ENCODE results near the gene TMEM185B. TPM values are rescaled to one million over a fixed set of nuclear protein-coding genes. Genes with fewer than 3 reads are reported as not detected.

TMEM185B gene
- total and polyA plus RNA-seq, 2 of the 4 experiments (the other 2 are of a cell fraction), result 17.7 to 26.1 TPM

- no TSS peak for BruUV-seq (replicated peaks)
- no peak overlapping the region for H3K4ac ChIP-seq (ENCODE audit: low read depth, low read length)
- CTCF ChIA-PET, result no interaction called here
- no peak overlapping the region for H3K14ac ChIP-seq (replicated peaks; ENCODE audit: low read depth, low read length)
- intact Hi-C loops (cut with micrococcal nuclease), result no loop called here
- H3K4me2 ChIP-seq (ENCODE audit: low read depth, low read length), result no peak overlapping the region
- H3K9me1 ChIP-seq (ENCODE audit: insufficient read depth, low read length), result no peaks in the 10 kb centered on the region
- H3K36me3 ChIP-seq (ENCODE audit: control insufficient read depth, insufficient read depth, low read length), result no peaks in the 10 kb centered on the region
- WGBS, 2 experiments (ENCODE audit: extremely low coverage in 2 of 2, insufficient read length in 1 of 2), result no CpG with 5 or more reads among the region's 4 CpGs
- no peak overlapping the region for H3K23ac ChIP-seq (ENCODE audit: low read depth, low read length)
- POLR2A ChIA-PET (ENCODE audit: unreplicated experiment), result interaction anchor here (0.6 kb wide), 2 partner anchors 9 to 698 kb away, joined by 3 to 7 read pairs; partner anchors contain the start of gene TMEM185B
- no peaks in the 10 kb centered on the region for H3K9me3 ChIP-seq (ENCODE audit: control insufficient read depth, insufficient read depth, low read length)
- H4K20me1 ChIP-seq (ENCODE audit: insufficient read depth, low read length), result no peaks in the 10 kb centered on the region; the same call in 1 of the 2 replicates
- H4K91ac ChIP-seq (ENCODE audit: insufficient read depth, low read depth, low read length), result no peak overlapping the region
- H3K79me1 ChIP-seq (ENCODE audit: low read depth in 1 of 2, low read length in 2 of 2), result no peaks in the 10 kb centered on the region
- no peak overlapping the region for H2BK15ac ChIP-seq (ENCODE audit: low read depth, low read length)
- no peak overlapping the region for H3K9ac ChIP-seq (ENCODE audit: low read depth, low read length)
- no peak overlapping the region for H2AK5ac ChIP-seq (ENCODE audit: low read depth, low read length)
- no peak overlapping the region for H3K18ac ChIP-seq (ENCODE audit: low read depth, low read length)
- TF ChIP-seq MAFK (IDR thresholded peaks at IDR 0.05; ENCODE audit: low read depth, low read length) (no peak), MXI1 (IDR thresholded peaks at IDR 0.05; ENCODE audit: borderline replicate concordance, low read depth, low read length) (no peak), NFE2L2 (IDR thresholded peaks at IDR 0.05; ENCODE audit: low read depth, low read length) (no peak)
- H2BK20ac ChIP-seq (ENCODE audit: low read depth, low read length), result no peak overlapping the region
- no peak overlapping the region for H2BK120ac ChIP-seq (ENCODE audit: low read depth, low read length)
- peaks cover 2% of the 10 kb centered on the region; the same call in 1 of the 2 replicates for H3K4me1 ChIP-seq (ENCODE audit: control insufficient read depth, insufficient read depth, low read length)
- no peak overlapping the region for H2AK9ac ChIP-seq (replicated peaks; ENCODE audit: low read depth, low read length, poor library complexity)
- DNase-seq (no peak), ATAC-seq (ENCODE audit: low read depth) (no peak)
- H4K5ac ChIP-seq (ENCODE audit: low read depth, low read length), result no peak overlapping the region
- peaks cover 4% of the 10 kb centered on the region; the same call in 1 of the 2 replicates for H3K27me3 ChIP-seq (ENCODE audit: control insufficient read depth, insufficient read depth, low read length)
- no peak overlapping the region for H3K27ac ChIP-seq (ENCODE audit: insufficient read depth, low read length)
- no peak overlapping the region for H2AFZ ChIP-seq (replicated peaks; ENCODE audit: low read length, poor library complexity)
- H3K4me3 ChIP-seq (ENCODE audit: insufficient read depth, low read depth, low read length), result no peak overlapping the region
- H3K56ac ChIP-seq (ENCODE audit: extremely low read depth, insufficient read depth, low read length), result no peak overlapping the region
- H2BK5ac ChIP-seq (ENCODE audit: low read depth, low read length, poor library complexity, severe bottlenecking), result no peak overlapping the region
- dilution Hi-C loops (cut with HindIII; ENCODE audit: low sequenced_read_pairs, unreplicated experiment), result no loop called here
- in situ Hi-C loops (cut with MboI; ENCODE audit: low sequenced_read_pairs), result loop anchor here (25.0 kb wide), 1 partner anchor 994 kb away; no protein-coding TSS in a partner anchor
- no peak overlapping the region; a peak in 1 of 4 replicates for H4K8ac ChIP-seq (ENCODE audit: low read depth in 2 of 2, low read length in 2 of 2)
These were observed 8.4 kb upstream of the TMEM185B start for GRCh38 chr2:120231564-120231973.

Data from IMR-90 (cell line).